ENCODE measurements around the gene NANOS2. TPM values are rescaled to one million over a fixed set of nuclear protein-coding genes. Genes with fewer than 3 reads are reported as not detected.

Gene NANOS2
- polyA plus RNA-seq, 3 donors from 2014 or later, result not detected

GRCh38 chr19:45940515-45940805, 25.9 kb upstream of the NANOS2 start:
- H3K4me1 Mint-ChIP-seq, result peaks cover 0 to 1% of the 10 kb centered on the region in 2 donors
- DNase-seq, result no peak
- H3K27me3 Mint-ChIP-seq (ENCODE audit: low read depth in 3 of 3), result peaks cover 9 to 28% (median 11%) of the 10 kb centered on the region in 3 donors
- peaks cover 0 to 3% (median 0%) of the 10 kb centered on the region in 6 donors for H3K9me3 Mint-ChIP-seq
- no peaks in the 10 kb centered on the region for H3K36me3 Mint-ChIP-seq
- no peak overlapping the region for H3K27ac Mint-ChIP-seq
- H3K4me3 Mint-ChIP-seq, result no peak overlapping the region

- DNase-seq, result no peak
These were observed 25.4 kb upstream of the NANOS2 start for GRCh38 chr19:45939792-45940514.

GRCh38 chr19:45938733-45939319, 24.2 kb upstream of the NANOS2 start:
- H3K27me3 Mint-ChIP-seq (ENCODE audit: low read depth in 3 of 3), result peaks cover 11 to 24% (median 15%) of the 10 kb centered on the region in 3 donors

More at GRCh38 chr19:45939792-45940514, 25.4 kb upstream of the NANOS2 start:
- H3K4me1 Mint-ChIP-seq, result peaks cover 0 to 1% of the 10 kb centered on the region in 2 donors
- H3K27me3 Mint-ChIP-seq (ENCODE audit: low read depth in 3 of 3), result peaks cover 11 to 28% (median 13%) of the 10 kb centered on the region in 3 donors
- H3K27ac Mint-ChIP-seq, result no peak overlapping the region
- H3K36me3 Mint-ChIP-seq, result no peaks in the 10 kb centered on the region
- no peak overlapping the region for H3K4me3 Mint-ChIP-seq
- peaks cover 0 to 3% (median 0%) of the 10 kb centered on the region in 6 donors for H3K9me3 Mint-ChIP-seq

GRCh38 chr19:45935267-45935666, 20.7 kb upstream of the NANOS2 start:
- Mint-ChIP-seq H3K27ac (no peak overlapping the region), H3K4me1 (peaks cover 0 to 1% of the 10 kb centered on the region in 2 donors), H3K4me3 (no peak overlapping the region), H3K27me3 (ENCODE audit: low read depth in 3 of 3) (peaks cover 12 to 36% (median 12%) of the 10 kb centered on the region in 3 donors), H3K36me3 (no peaks in the 10 kb centered on the region), H3K9me3 (peaks cover 0 to 3% (median 0%) of the 10 kb centered on the region in 6 donors)
- DNase-seq, result no peak

More at GRCh38 chr19:45938733-45939319, 24.2 kb upstream of the NANOS2 start:
- Mint-ChIP-seq H3K9me3 (peaks cover 0 to 3% (median 0%) of the 10 kb centered on the region in 6 donors), H3K36me3 (no peaks in the 10 kb centered on the region), H3K4me3 (peak overlapping the region in 1 of 5 donors; percentile 23), H3K4me1 (peaks cover 0 to 1% of the 10 kb centered on the region in 2 donors), H3K27ac (no peak overlapping the region)
- DNase-seq, result no peak

- peaks cover 0 to 3% (median 0%) of the 10 kb centered on the region in 6 donors for H3K9me3 Mint-ChIP-seq
- no peak for DNase-seq
- H3K4me3 Mint-ChIP-seq, result no peak overlapping the region
- H3K27ac Mint-ChIP-seq, result no peak overlapping the region
- H3K4me1 Mint-ChIP-seq, result peaks cover 0 to 1% of the 10 kb centered on the region in 2 donors
- H3K27me3 Mint-ChIP-seq (ENCODE audit: low read depth in 3 of 3), result peaks cover 12 to 34% (median 12%) of the 10 kb centered on the region in 3 donors
- no peaks in the 10 kb centered on the region for H3K36me3 Mint-ChIP-seq
These were observed 20.1 kb upstream of the NANOS2 start for GRCh38 chr19:45934551-45935230.

GRCh38 chr19:45933759-45934158, 19.2 kb upstream of the NANOS2 start:
- H3K36me3 Mint-ChIP-seq, result no peaks in the 10 kb centered on the region
- H3K4me1 Mint-ChIP-seq, result peaks cover 0 to 2% of the 10 kb centered on the region in 2 donors
- no peak for DNase-seq
- no peaks in the 10 kb centered on the region for H3K9me3 Mint-ChIP-seq
- H3K27me3 Mint-ChIP-seq (ENCODE audit: low read depth in 3 of 3), result peaks cover 10 to 28% (median 12%) of the 10 kb centered on the region in 3 donors
- no peak overlapping the region for H3K27ac Mint-ChIP-seq
- H3K4me3 Mint-ChIP-seq, result no peak overlapping the region

GRCh38 chr19:45931055-45931454, 16.5 kb upstream of the NANOS2 start:
- Mint-ChIP-seq H3K27ac (no peak overlapping the region), H3K9me3 (no peaks in the 10 kb centered on the region), H3K4me1 (peaks cover 8 to 9% of the 10 kb centered on the region in 2 donors), H3K36me3 (no peaks in the 10 kb centered on the region), H3K4me3 (no peak overlapping the region), H3K27me3 (ENCODE audit: low read depth in 3 of 3) (peaks cover 7 to 13% (median 10%) of the 10 kb centered on the region in 3 donors)
- DNase-seq, result no peak

GRCh38 chr19:45929247-45929646, 14.7 kb upstream of the NANOS2 start:
- peaks cover 8 to 9% of the 10 kb centered on the region in 2 donors for H3K4me1 Mint-ChIP-seq

GRCh38 chr19:45927565-45928261, 13.1 kb upstream of the NANOS2 start:
- peak overlapping the region in 1 of 6 donors; percentile 73 for H3K27ac Mint-ChIP-seq
- peaks cover 8 to 9% of the 10 kb centered on the region in 2 donors for H3K4me1 Mint-ChIP-seq
- H3K27me3 Mint-ChIP-seq (ENCODE audit: low read depth in 3 of 3), result peaks cover 2 to 8% (median 4%) of the 10 kb centered on the region in 3 donors
- DNase-seq, result peak; percentile 74 to 84 (median 80)
- H3K36me3 Mint-ChIP-seq, result no peaks in the 10 kb centered on the region
- H3K9me3 Mint-ChIP-seq, result no peaks in the 10 kb centered on the region
- peak overlapping the region in 4 of 5 donors; percentile 27 to 52 (median 37) for H3K4me3 Mint-ChIP-seq

More at GRCh38 chr19:45929247-45929646, 14.7 kb upstream of the NANOS2 start:
- no peak overlapping the region for H3K27ac Mint-ChIP-seq
- H3K4me3 Mint-ChIP-seq, result no peak overlapping the region
- no peaks in the 10 kb centered on the region for H3K36me3 Mint-ChIP-seq
- H3K27me3 Mint-ChIP-seq (ENCODE audit: low read depth in 3 of 3), result peaks cover 3 to 13% (median 4%) of the 10 kb centered on the region in 3 donors
- no peaks in the 10 kb centered on the region for H3K9me3 Mint-ChIP-seq
- DNase-seq, result no peak

GRCh38 chr19:45924891-45925447, 10.4 kb upstream of the NANOS2 start:
- peaks cover 8 to 9% of the 10 kb centered on the region in 2 donors for H3K4me1 Mint-ChIP-seq
- DNase-seq, result no peak
- no peak overlapping the region for H3K27ac Mint-ChIP-seq
- H3K36me3 Mint-ChIP-seq, result no peaks in the 10 kb centered on the region
- H3K27me3 Mint-ChIP-seq (ENCODE audit: low read depth in 3 of 3), result peaks cover 5 to 9% (median 6%) of the 10 kb centered on the region in 3 donors
- no peak overlapping the region for H3K4me3 Mint-ChIP-seq
- H3K9me3 Mint-ChIP-seq, result no peaks in the 10 kb centered on the region

- Mint-ChIP-seq H3K4me3 (no peak overlapping the region), H3K4me1 (peaks cover 2 to 4% of the 10 kb centered on the region in 2 donors), H3K27me3 (ENCODE audit: low read depth in 3 of 3) (peaks cover 10 to 15% (median 13%) of the 10 kb centered on the region in 3 donors), H3K27ac (no peak overlapping the region), H3K36me3 (no peaks in the 10 kb centered on the region), H3K9me3 (no peaks in the 10 kb centered on the region)
- DNase-seq, result peak in 2 of 3 donors; percentile 29 to 37
These were observed 7.7 kb upstream of the NANOS2 start for GRCh38 chr19:45922281-45922680.

GRCh38 chr19:45920458-45920857, 5.9 kb upstream of the NANOS2 start:
- H3K27ac Mint-ChIP-seq, result no peak overlapping the region
- peaks cover 12 to 18% (median 13%) of the 10 kb centered on the region in 3 donors for H3K27me3 Mint-ChIP-seq (ENCODE audit: low read depth in 3 of 3)
- no peak overlapping the region for H3K4me3 Mint-ChIP-seq
- DNase-seq, result no peak
- no peaks in the 10 kb centered on the region for H3K36me3 Mint-ChIP-seq
- no peaks in the 10 kb centered on the region for H3K9me3 Mint-ChIP-seq
- no peaks in the 10 kb centered on the region for H3K4me1 Mint-ChIP-seq

- no peak overlapping the region for H3K4me3 Mint-ChIP-seq
- no peaks in the 10 kb centered on the region for H3K9me3 Mint-ChIP-seq
- peaks cover 12 to 18% (median 15%) of the 10 kb centered on the region in 3 donors for H3K27me3 Mint-ChIP-seq (ENCODE audit: low read depth in 3 of 3)
- H3K4me1 Mint-ChIP-seq, result no peaks in the 10 kb centered on the region
- no peaks in the 10 kb centered on the region for H3K36me3 Mint-ChIP-seq
- H3K27ac Mint-ChIP-seq, result no peak overlapping the region
- DNase-seq, result no peak
These were observed 5.1 kb upstream of the NANOS2 start for GRCh38 chr19:45919678-45920077.

Measured in immature natural killer cell (primary cell).